NCI-H1105 treated with DMSO at 0.1 percent for 48 hours (cell line): ENCODE measurements around the gene KLHL21.
"Not testable (repeated sequence)": the region's sequence is repeated elsewhere in the genome, so short reads cannot be mapped to it uniquely, and the experiment has no call there.

Experiments
- DNase-seq: peaks from one replicate; lab custom pipeline; 2025; lab: John Stamatoyannopoulos, UW

Gene KLHL21

DNA sequence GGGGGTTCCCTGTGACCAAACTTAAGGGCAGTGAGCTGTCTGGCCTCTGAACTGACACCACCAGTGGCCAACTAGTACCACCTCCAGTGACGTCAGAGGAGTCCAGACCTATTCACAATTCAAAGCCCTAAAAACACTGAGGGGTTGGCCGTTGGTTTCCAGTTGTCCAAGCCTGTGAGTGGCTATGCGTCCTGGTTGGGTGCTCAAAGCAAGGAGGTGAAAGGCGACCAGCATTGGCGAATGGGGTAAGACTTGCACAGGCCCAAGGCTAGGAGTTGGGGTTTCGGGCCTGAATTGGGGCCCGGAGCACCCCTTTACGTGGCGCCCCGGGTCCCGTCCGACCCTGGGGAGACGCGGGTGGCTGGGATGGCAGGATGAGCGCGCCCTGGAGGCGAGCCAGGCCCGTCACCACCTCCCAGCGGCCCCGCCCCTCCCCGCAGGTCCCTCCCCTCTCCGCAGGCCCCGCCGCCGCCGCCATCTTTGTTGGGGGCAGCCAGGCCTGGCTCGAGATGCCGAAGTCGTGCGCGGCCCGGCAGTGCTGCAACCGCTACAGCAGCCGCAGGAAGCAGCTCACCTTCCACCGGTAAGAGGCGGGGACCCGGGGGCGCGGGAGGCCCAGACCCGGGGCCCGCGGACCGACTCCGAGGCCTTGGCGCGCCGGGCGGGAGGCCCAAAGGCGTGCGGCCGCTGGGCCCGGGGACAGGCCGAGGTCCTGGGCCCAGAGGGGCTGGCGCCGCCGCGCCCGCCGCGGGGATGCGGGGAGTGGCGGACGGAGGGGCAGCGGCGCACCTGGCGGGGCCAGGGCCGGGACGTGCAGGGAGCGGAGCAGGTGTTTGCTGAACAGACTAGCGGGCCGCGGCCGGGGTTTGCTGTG, 22.3 kb upstream of the KLHL21 start, which contains the start of gene THAP3:
TSS of gene THAP3 (plus strand) at position 159 of the 874 bp plus-strand sequence. CDS start at position 510, 351 bp downstream.
- peak; percentile 78 for DNase-seq

DNA sequence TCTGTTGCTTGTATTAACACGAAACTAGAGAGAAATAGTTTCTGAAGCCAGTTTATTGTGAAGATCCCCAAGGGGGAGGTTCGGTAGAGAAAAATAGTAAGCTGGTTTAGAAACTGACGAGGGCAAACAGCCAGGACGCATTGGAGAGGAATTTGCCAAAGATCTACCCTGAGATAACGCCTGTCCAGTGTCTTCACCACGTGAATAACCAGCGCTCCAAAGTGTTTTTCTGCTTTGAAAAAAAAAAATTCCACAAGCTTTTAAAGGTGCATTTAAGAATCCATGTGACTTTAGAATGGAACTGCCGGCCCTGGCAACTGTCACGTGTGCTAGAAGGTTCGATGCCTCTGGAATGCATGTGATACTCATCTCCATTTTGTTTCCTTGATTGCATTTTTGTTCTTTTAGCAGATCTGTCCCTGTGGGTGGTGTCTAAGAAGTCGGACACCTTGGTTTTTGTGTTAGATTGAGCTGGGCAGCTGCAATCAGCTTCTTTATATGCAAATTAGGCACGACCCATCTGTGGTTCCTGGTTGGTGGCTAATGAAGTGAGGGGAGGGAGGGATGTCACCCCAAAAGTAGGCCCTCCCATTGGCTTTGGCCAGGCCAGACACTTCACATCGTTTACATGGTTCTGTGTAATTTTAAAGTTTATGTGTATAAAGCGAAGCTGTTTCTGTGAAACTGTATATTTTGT, 20.7 kb upstream of the KLHL21 start:
- no peak for DNase-seq

DNA sequence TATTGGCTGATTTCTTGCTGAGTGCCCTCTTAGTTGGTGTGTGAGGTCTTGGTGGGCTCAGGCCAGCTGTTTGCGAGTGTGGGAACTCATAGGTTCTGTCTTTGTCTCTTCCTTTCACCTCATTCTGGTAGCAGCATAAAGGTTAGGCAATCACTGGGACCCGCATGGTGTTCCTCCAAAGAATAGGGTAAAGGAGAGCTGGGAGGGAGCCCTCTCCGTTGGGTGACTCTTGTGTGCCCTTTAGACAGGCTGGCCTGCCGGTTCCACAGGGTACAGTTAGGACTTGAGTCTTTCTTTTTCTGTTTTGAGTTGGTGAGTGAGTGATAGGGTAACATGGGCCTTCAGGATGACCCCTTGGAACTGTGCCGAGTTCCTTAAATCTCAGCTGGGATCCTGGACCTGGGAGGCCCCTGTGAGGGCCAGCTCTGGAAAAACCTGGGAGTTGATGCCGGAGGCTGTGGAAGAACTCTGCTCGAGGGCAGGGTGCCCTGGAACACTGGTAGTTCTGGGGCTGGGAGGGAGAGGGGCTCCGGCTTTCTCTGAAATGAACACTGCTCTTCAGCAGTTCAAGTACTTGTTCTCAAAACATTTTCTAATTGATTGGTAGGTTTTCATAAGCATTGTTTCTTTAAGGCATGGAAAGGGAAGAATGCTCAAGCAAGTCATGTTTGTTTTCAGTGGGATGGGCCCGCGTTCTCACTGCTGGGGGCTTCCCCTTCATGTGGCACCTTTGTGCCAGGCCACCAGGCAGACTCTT, 19.9 kb upstream of the KLHL21 start:
- DNase-seq: no peak

DNA sequence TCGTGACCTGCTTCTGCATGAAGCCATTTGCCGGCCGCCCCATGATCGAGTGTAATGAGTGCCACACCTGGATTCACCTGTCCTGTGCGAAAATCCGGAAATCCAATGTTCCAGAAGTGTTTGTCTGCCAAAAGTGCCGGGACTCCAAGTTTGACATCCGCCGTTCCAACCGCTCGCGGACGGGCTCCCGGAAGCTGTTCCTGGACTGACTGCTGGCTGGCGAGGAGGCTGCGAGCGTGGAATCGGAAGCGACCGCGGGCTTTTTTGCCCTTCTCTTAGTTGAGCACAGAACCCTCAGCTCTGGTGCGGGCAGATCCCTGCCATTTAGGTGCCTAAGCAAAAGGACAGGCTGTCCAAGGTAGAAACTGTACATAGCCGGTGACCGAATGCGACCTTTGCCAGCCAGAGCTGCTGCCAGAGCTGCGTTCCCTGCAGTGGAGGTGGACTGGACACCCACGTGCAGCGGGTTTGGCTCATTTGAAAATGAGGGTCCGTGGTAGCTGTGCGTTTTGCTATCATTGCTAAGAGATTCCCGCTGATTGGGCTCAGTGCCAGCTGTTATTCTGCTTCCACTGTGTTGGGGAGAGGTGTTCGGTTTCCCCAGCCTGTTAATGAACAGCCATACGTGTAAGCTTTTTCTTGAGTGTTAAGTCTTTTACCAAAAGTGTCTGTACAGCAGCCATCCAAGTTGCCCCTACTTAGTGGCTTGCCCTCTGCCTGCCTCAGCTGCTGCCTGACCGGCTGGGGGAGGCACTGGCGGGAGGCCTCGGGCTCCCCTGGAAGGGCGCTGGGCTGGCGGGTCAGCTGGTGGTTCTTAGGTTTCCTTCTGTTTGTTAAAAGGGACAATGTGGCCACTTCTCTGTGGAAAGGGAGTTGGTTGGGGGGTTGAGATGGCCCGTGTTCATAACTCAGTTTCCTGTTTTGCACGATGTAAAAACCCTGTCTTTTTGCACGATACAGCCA, 19.0 kb upstream of the KLHL21 start:
- DNase-seq: no peak

GRCh38 chr1:6619045-6619444, 16.4 kb upstream of the KLHL21 start:
- no peak for DNase-seq

DNA sequence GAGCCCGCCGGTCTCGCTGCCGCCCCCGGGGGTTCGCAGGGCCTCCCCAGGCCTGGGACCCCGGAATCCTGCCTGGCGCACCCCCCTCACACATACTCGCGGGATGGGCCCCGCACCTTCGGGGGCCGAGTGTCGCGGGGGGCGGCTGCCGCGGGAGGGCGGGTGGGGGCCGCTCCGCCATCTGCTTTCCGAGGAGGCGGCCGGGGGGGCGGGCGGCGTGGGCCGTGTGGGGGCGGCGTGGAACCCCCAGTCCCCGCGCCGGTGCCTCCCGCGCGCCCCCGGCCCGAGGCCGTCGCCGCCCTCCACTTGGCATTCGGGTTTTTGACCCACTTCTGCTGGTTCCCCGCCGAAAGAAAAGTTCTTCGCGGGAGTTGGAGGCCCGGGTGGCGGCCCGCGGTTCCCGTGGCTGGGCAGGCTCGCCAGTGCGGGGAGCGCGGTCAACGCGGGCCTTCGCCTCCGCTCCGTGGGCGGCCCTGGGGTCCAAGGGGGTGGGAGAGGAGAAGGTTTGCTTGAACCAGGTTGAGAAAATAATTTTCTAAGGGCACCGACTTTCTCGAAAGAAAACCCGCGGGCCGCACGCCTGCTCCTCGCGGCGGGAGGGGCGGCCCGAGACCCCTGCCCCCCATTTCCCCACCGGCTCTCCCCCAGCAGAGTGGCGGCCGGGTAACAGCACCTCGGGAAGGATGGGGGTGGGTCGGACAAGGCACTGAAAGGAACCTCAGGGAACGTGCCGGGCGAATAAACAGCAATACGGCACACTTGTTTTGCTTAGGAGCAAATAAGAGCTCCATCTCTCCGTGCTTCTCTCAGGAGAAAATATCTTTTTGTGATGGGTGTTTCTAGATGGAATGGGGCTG, 12.5 kb upstream of the KLHL21 start:
- no peak for DNase-seq

GRCh38 chr1:6614019-6614928, 11.6 kb upstream of the KLHL21 start:
- DNase-seq: no peak

DNA sequence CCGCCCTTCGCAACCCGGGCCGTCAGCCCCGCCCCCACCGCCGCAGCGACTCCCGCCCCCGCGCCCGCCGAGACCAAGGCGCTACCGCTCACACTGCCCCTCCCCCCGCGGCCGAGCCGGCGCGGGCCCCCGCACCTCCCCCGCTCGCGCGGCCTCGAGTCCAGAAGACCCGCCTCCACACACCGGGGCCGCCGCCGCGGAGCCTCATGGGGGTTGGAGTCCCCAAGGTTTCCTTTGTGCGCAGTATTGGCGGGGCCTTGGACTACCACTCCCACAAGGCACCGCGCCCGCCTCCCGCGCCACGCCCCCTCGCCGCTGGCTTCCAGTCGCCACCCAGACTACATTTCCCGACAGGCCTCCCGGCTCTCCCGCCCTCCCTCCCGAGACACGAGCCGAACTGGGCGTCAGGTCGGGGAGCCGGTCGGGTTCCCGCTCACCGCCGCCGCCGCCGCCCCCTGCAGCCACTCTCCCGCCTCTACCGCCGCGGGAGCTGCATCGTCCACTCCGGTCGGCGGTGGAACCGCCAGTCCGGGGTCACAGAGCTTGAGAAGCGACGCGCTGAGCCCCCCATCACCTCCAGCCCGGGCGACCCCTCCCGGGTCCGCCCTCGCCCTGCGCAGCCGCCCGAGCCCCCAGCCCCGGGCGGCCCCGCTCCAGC, 10.8 kb upstream of the KLHL21 start, which contains the start of gene PHF13:
TSS of gene PHF13 (plus strand) at position 371 of the 658 bp plus-strand sequence. CDS start 336 bp downstream, outside the sequence.
- DNase-seq: peak; percentile 99

GRCh38 chr1:6612641-6613360, 10.1 kb upstream of the KLHL21 start:
- DNase-seq: peak; percentile 56

- DNase-seq: no peak
These were observed 1.4 kb upstream of the KLHL21 start for GRCh38 chr1:6603915-6604558.

DNA sequence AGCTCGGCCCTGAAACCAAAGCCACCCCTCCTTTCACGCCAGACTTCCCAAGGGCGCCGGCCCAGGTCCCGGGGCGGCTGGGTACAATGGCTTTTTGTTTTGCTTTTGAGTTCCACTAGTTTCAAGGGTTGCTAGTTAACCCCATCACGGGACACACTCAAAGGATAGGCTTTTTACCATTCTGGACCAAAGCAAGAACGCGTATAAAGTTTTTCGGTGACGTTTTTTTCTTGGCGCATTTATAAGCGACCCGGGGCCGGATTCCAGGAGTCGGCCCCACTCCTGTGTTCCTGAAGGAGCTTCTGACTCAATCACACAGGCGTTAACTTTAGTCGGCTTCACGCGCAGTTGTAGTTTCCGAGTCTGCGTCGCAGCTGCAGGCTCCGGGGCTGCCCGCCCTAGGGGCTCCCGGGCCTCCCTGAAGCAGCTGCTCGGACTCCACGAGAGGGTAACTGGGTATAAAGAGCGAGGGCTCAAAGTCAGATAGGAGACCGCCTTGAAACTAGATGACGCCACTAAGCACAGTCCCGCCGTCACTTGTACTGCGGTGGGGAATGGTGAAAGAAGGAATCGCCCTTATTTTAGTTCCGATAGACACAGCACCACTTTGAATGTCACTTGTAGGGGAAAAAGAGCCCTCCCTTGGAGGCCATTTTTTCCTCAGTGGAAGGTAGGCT, 707 bp upstream of the KLHL21 start:
- DNase-seq: no peak

DNA sequence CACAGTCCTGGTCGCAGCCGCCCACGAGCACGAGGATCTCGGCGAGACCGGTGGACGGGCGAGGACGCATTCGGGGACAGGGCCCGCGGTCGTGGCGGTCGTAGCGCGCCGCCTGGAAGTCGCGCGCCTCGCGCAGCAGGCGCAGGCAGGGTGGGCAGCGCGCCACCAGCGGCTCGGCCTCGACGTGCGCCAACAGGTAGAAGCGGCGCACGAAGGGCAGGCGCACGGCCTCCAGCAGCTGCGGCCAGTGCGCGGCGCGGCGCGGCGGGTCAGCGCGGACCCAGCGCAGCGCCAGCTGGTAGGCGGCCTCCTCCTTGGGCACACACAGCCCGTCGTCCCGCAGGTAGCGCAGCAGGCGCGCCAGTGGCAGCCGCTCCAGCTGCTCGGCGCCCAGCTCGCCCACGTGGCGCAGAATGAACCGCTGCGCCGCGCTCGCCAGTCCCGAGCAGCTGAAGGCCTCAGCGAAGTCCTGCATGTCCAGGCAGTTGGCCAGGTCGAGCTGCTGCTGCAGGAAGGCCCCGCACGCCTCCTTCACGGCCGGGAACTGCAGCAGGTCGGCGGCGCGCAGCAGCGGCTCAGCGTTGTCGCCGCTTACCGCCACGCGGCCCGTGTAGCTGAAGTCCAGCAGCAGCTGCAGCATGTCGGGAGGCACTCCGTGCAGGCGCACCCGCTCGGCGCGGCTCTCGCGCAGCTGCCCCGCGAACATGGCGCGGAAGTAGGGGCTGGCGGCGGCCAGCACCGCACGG, 573 bp downstream of the KLHL21 start:
- peak; percentile 26 for DNase-seq

DNA sequence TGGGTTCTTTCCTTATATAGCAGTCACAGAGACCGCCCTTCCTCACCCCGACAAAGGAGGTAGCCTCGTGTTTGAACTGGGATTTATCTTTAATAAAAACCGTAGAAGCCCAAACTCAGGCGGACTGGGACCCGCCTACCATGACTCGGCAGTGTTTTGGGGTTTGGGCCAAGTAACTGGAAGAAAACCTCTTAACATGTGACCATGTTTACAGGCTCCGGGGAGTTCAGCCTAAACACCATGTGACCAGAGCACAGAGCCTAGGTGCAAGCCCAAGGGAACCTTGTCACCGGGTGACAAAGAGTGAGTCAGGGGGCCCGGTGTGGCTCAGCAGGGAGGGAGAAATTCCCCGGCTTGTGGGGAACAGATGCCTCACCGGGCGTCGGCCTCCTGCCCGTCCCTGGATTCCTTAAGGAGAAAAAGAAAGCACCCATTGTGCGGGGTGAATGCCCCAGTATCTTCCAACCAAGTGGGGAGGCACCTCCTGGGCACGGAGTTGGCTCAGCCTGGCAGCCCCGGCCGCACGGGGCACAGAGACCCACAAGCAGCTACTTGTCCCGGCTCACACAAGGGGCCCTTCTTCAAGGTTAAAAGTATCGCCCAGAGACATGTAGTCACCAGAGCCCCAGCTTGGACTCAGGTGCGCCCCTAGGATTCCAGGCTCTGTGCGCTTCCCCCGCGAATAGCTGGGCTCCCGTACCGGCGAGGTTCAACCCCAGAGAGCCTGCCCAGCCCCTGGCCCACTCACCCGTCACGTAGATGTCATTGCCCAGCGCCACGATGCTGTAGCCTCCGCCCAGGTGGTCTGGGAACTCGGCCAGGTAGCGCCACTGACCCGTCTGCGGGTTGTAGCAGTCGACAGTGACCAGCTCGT, 1.4 kb downstream of the KLHL21 start:
- DNase-seq: peak; percentile 42

- DNase-seq: no peak
These were observed 2.1 kb downstream of the KLHL21 start for GRCh38 chr1:6600410-6601048.

DNA sequence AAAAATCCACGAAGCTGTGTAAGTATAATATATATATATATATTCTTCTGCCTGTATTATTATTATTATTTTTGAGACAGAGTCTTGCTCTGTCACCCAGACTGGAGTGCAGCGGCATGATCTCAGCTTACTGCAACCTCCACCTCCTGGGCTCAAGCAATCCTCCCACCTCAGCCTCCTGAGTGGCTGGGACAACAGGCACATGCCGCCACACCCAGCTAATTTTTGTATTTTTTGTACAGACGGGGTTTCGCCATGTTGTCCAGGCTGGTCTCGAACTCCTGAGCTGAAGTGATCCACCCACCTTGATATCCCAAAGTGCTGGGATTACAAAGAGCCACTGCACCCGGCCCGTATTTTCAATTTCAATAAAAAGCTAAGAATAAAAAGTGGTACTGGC, 2.7 kb downstream of the KLHL21 start:
- not testable (repeated sequence) for DNase-seq
